Stimulated activated naive CD8-positive, alpha-beta T cell treated with anti-CD3 and anti-CD28 coated beads, Interleukin-15, amount 100 ng/mL, for 72 hours (primary cell): Measurements from ENCODE around the gene PPP1R36.
"Not testable (repeated sequence)": the region's sequence is repeated elsewhere in the genome, so short reads cannot be mapped to it uniquely, and the experiment has no call there.

Source experiments
- ATAC-seq: fragments of 150-1000 bp; cut with Tn5 transposase; 2 replicates; pipeline ENCODE4 v1.10.0; 2021; ENCODE audit warnings: mild to moderate bottlenecking, moderate library complexity
- DNase-seq, 2 donors: peaks; one replicate each; pipeline ENCODE4 v3.0.0; 2021 to 2022
- H3K27ac Mint-ChIP-seq, 2 donors: one replicate each; pipeline ENCODE4 v1.8.0; 2022; ENCODE audit warnings: mild to moderate bottlenecking in 2 of 2, mixed read lengths in 2 of 2, moderate library complexity in 2 of 2
- H3K27me3 Mint-ChIP-seq: one replicate; pipeline ENCODE4 v1.8.0; 2022; ENCODE audit warnings: mixed read lengths
- H3K4me1 Mint-ChIP-seq: one replicate; pipeline ENCODE4 v1.8.0; 2022; ENCODE audit warnings: mild to moderate bottlenecking, mixed read lengths
- H3K4me3 Mint-ChIP-seq, 2 donors: one replicate each; pipeline ENCODE4 v1.8.0; 2022; ENCODE audit warnings: mild to moderate bottlenecking in 2 of 2, mixed read lengths in 2 of 2, moderate library complexity in 1 of 2
- H3K9me3 Mint-ChIP-seq, 2 donors: one replicate each; pipeline ENCODE4 v1.8.0; 2022; ENCODE audit warnings: mixed read lengths in 2 of 2

The PPP1R36 gene

GRCh38 chr14:64510825-64511671 is 38.7 kb upstream of the PPP1R36 start:
- DNase-seq (peak; percentile 49 to 50), ATAC-seq (no peak)
- Mint-ChIP-seq H3K4me1 (peaks cover 67% of the 10 kb centered on the region), H3K27ac (peak overlapping the region in 1 of 2 donors; percentile 54), H3K9me3 (no peaks in the 10 kb centered on the region), H3K27me3 (no peaks in the 10 kb centered on the region), H3K4me3 (peak overlapping the region; percentile 38 to 90)

- Mint-ChIP-seq H3K27ac (no peak overlapping the region), H3K9me3 (no peaks in the 10 kb centered on the region), H3K27me3 (no peaks in the 10 kb centered on the region), H3K4me1 (peaks cover 59% of the 10 kb centered on the region), H3K4me3 (no peak overlapping the region)
- ATAC-seq = no peak
- no peak for DNase-seq
Observed at GRCh38 chr14:64513271-64513670, 36.5 kb upstream of the PPP1R36 start.

GRCh38 chr14:64515053-64515452 is 34.7 kb upstream of the PPP1R36 start:
- H3K4me3 Mint-ChIP-seq = no peak overlapping the region
- H3K4me1 Mint-ChIP-seq = peaks cover 42% of the 10 kb centered on the region
- H3K27me3 Mint-ChIP-seq = no peaks in the 10 kb centered on the region
- DNase-seq (no peak), ATAC-seq (no peak)
- H3K27ac Mint-ChIP-seq = no peak overlapping the region
- H3K9me3 Mint-ChIP-seq = no peaks in the 10 kb centered on the region

GRCh38 chr14:64516969-64517368 is 32.8 kb upstream of the PPP1R36 start:
- Mint-ChIP-seq H3K4me3 (peak overlapping the region in 1 of 2 donors; percentile 26), H3K27me3 (no peaks in the 10 kb centered on the region), H3K27ac (peak overlapping the region in 1 of 2 donors; percentile 9)

GRCh38 chr14:64517667-64518066 is 32.1 kb upstream of the PPP1R36 start:
- H3K9me3 Mint-ChIP-seq, ATAC-seq, H3K4me3 Mint-ChIP-seq, H3K27ac Mint-ChIP-seq, H3K27me3 Mint-ChIP-seq, DNase-seq: not testable (repeated sequence)
- H3K4me1 Mint-ChIP-seq = peaks cover 26% of the 10 kb centered on the region

More at GRCh38 chr14:64516969-64517368, 32.8 kb upstream of the PPP1R36 start:
- no peak for DNase-seq
- ATAC-seq = no peak
- Mint-ChIP-seq H3K4me1 (peaks cover 26% of the 10 kb centered on the region), H3K9me3 (no peaks in the 10 kb centered on the region)

GRCh38 chr14:64518229-64518628 is 31.5 kb upstream of the PPP1R36 start:
- Mint-ChIP-seq H3K4me3 (no peak overlapping the region), H3K27ac (peak overlapping the region in 1 of 2 donors; percentile 60), H3K9me3 (no peaks in the 10 kb centered on the region), H3K4me1 (peaks cover 25% of the 10 kb centered on the region), H3K27me3 (no peaks in the 10 kb centered on the region)
- ATAC-seq (no peak), DNase-seq (no peak)

- Mint-ChIP-seq H3K27ac (no peak overlapping the region), H3K4me1 (peaks cover 15% of the 10 kb centered on the region)
Observed at GRCh38 chr14:64520699-64521098, 29.1 kb upstream of the PPP1R36 start.

GRCh38 chr14:64522591-64523355 is 27.0 kb upstream of the PPP1R36 start:
- Mint-ChIP-seq H3K4me1 (peaks cover 10% of the 10 kb centered on the region), H3K9me3 (no peaks in the 10 kb centered on the region), H3K27ac (no peak overlapping the region), H3K27me3 (no peaks in the 10 kb centered on the region), H3K4me3 (no peak overlapping the region)
- DNase-seq (no peak), ATAC-seq (no peak)

More at GRCh38 chr14:64520699-64521098, 29.1 kb upstream of the PPP1R36 start:
- H3K27me3 Mint-ChIP-seq = no peaks in the 10 kb centered on the region
- no peaks in the 10 kb centered on the region for H3K9me3 Mint-ChIP-seq
- no peak overlapping the region for H3K4me3 Mint-ChIP-seq
- ATAC-seq = no peak
- DNase-seq = no peak

GRCh38 chr14:64525354-64525753 is 24.4 kb upstream of the PPP1R36 start:
- no peak overlapping the region for H3K4me3 Mint-ChIP-seq
- no peak overlapping the region for H3K27ac Mint-ChIP-seq
- H3K4me1 Mint-ChIP-seq = peaks cover 20% of the 10 kb centered on the region
- no peaks in the 10 kb centered on the region for H3K27me3 Mint-ChIP-seq
- ATAC-seq (no peak), DNase-seq (no peak)
- H3K9me3 Mint-ChIP-seq = no peaks in the 10 kb centered on the region

- Mint-ChIP-seq H3K27ac (no peak overlapping the region), H3K4me1 (peaks cover 19% of the 10 kb centered on the region)
Observed at GRCh38 chr14:64531567-64531966, 18.2 kb upstream of the PPP1R36 start.

GRCh38 chr14:64536488-64537245 is 13.1 kb upstream of the PPP1R36 start:
- no peak for DNase-seq
- Mint-ChIP-seq H3K27ac (no peak overlapping the region), H3K9me3 (peaks cover 0 to 11% of the 10 kb centered on the region in 2 donors), H3K27me3 (peaks cover 23% of the 10 kb centered on the region), H3K4me1 (peaks cover 35% of the 10 kb centered on the region), H3K4me3 (no peak overlapping the region)
- no peak for ATAC-seq

More at GRCh38 chr14:64531567-64531966, 18.2 kb upstream of the PPP1R36 start:
- no peak for ATAC-seq
- Mint-ChIP-seq H3K4me3 (no peak overlapping the region), H3K27me3 (no peaks in the 10 kb centered on the region), H3K9me3 (no peaks in the 10 kb centered on the region)
- no peak for DNase-seq

GRCh38 chr14:64540208-64541202 is 9.3 kb upstream of the PPP1R36 start, which contains the start of gene HSPA2:
HSPA2 (plus strand) TSS chr14:64540741; CDS start chr14:64540850, 109 bp downstream.
- peak; percentile 96 for ATAC-seq

GRCh38 chr14:64541261-64541971 is 8.3 kb upstream of the PPP1R36 start:
- DNase-seq (peak; percentile 18 to 23), ATAC-seq (no peak)
- peak overlapping the region; percentile 96 to 100 for H3K4me3 Mint-ChIP-seq
- H3K4me1 Mint-ChIP-seq = peaks cover 41% of the 10 kb centered on the region
- H3K9me3 Mint-ChIP-seq = peaks cover 0 to 12% of the 10 kb centered on the region in 2 donors
- peaks cover 57% of the 10 kb centered on the region for H3K27me3 Mint-ChIP-seq
- peak overlapping the region in 1 of 2 donors; percentile 99 for H3K27ac Mint-ChIP-seq

More at GRCh38 chr14:64540208-64541202, 9.3 kb upstream of the PPP1R36 start, which contains the start of gene HSPA2:
- Mint-ChIP-seq H3K27me3 (peaks cover 57% of the 10 kb centered on the region), H3K9me3 (peaks cover 0 to 12% of the 10 kb centered on the region in 2 donors), H3K27ac (peak within 1 kb of the TSS; percentile 99), H3K4me1 (peaks cover 45% of the 10 kb centered on the region), H3K4me3 (peak within 1 kb of the TSS; percentile 96 to 100)
- DNase-seq = peak; percentile 96 to 98
